K562 (cell line): ENCODE measurements around the gene PRMT7. TPM values are rescaled to one million over a fixed set of nuclear protein-coding genes. Genes with fewer than 3 reads are reported as not detected.

ENCODE experiments used
- ATAC-seq: fragments of 200-7000 bp; cut with Tn5 transposase; 3 replicates; pipeline ENCODE4 v1.9.1; 2020; ENCODE audit warnings: moderate library complexity
- BruUV-seq: library from RNA; stranded (reverse); fragments of 400-500 nt; replicated peaks from 2 replicates; lab custom pipeline; 2021; lab: Mats Ljungman, UMichigan
- CTCF ChIA-PET: fragments of 300-600 bp; formaldehyde crosslinking; extraction: SDS; loops from one replicate; lab custom pipeline; 2021; ENCODE audit warnings: low intra/inter-chr PET ratio; lab: Yijun Ruan, JAX
- POLR2A ChIA-PET: fragments of 300-600, 350-650 bp; sonication (Branson Sonifier 250); formaldehyde crosslinking; extraction: SDS; loops from one replicate; lab custom pipeline; 2021; ENCODE audit warnings: antibody characterized with exemption, inconsistent platforms; lab: Yijun Ruan, JAX
- DNase-seq, 4 experiments: peaks; one replicate each; pipeline versions ENCODE4 v3.0.0 to v3.0.0-alpha.2; 2011 to 2018; ENCODE audit warnings: low spot score in 3 of 4, mixed read lengths in 3 of 4; ENCODE audit errors: extremely low read depth in 1 of 4
- FAIRE-seq: peaks from 2 replicates; lab custom pipeline; 2011; peaks lifted over from hg19 to GRCh38; lab: Jason Lieb, UNC
- H2AFZ ChIP-seq: 2 replicates; pipeline ENCODE4 v1.6.0; 2011; ENCODE audit warnings: low read depth, low read length, control low read depth, inconsistent platforms
- H3K27ac ChIP-seq: fragments of 200-600 bp; 3 replicates; pipeline ENCODE4 v1.8.0; 2011; ENCODE audit warnings: low read depth, mild to moderate bottlenecking, control low read depth, inconsistent platforms, low read length, moderate library complexity, mixed read lengths; ENCODE audit errors: extremely low read depth
- H3K27me3 ChIP-seq, 2 experiments: fragments of 300-600 bp in 1 of 2; 2 replicates in 1 of 2; 3 replicates in 1 of 2; pipeline versions ENCODE4 v1.6.0 to v1.8.0; 2011; ENCODE audit warnings: inconsistent platforms in 2 of 2, low read length in 2 of 2, mild to moderate bottlenecking in 1 of 2, mixed read lengths in 1 of 2, moderate library complexity in 1 of 2; ENCODE audit not compliant: control insufficient read depth in 2 of 2, insufficient read depth in 2 of 2
- H3K36me3 ChIP-seq: fragments of 300-600 bp; 3 replicates; pipeline ENCODE4 v1.8.0; 2011; ENCODE audit warnings: mild to moderate bottlenecking, low read length, inconsistent platforms; ENCODE audit not compliant: control insufficient read depth, insufficient read depth
- H3K4me1 ChIP-seq, 2 experiments: fragments of 200-600 bp in 1 of 2; replicated peaks in 1 of 2; 2 replicates in 1 of 2; 3 replicates in 1 of 2; pipeline versions ENCODE4 v1.5.1 to v1.8.0; 2011; ENCODE audit warnings: inconsistent platforms in 2 of 2, low read length in 2 of 2, mild to moderate bottlenecking in 1 of 2, mixed read lengths in 1 of 2, moderate library complexity in 1 of 2; ENCODE audit not compliant: control insufficient read depth in 2 of 2, insufficient read depth in 2 of 2
- H3K4me2 ChIP-seq: 2 replicates; pipeline ENCODE4 v1.6.1; 2011; ENCODE audit warnings: low read length, control low read depth, inconsistent platforms, mixed read lengths; ENCODE audit not compliant: insufficient read depth
- H3K4me3 ChIP-seq: fragments of 200-600 bp; sonication (generic), shearing (Covaris generic); 2 replicates; pipeline ENCODE4 v1.5.1; 2016; ENCODE audit warnings: control low read depth, inconsistent platforms
- H3K79me2 ChIP-seq: fragments of 200-600 bp; 3 replicates; pipeline ENCODE4 v1.8.0; 2011; ENCODE audit warnings: low read length, inconsistent platforms; ENCODE audit not compliant: control insufficient read depth, insufficient read depth
- H3K9ac ChIP-seq, 2 experiments: 2 replicates each; pipeline versions ENCODE4 v1.6.0 to v1.6.1; 2011; ENCODE audit warnings: low read depth in 2 of 2, low read length in 2 of 2, control low read depth in 1 of 2, inconsistent platforms in 1 of 2, mild to moderate bottlenecking in 1 of 2, mixed read lengths in 1 of 2; ENCODE audit not compliant: insufficient read depth in 1 of 2
- H3K9me1 ChIP-seq: one replicate; pipeline ENCODE4 v1.6.0; 2011; ENCODE audit warnings: inconsistent platforms, mild to moderate bottlenecking, low read length, moderate library complexity; ENCODE audit not compliant: control insufficient read depth, insufficient read depth
- H3K9me3 ChIP-seq: replicated peaks from 2 replicates; pipeline ENCODE4 v1.5.1; 2011; ENCODE audit warnings: low read depth, low read length, inconsistent platforms; ENCODE audit not compliant: control insufficient read depth, insufficient read depth
- H4K20me1 ChIP-seq: replicated peaks from 2 replicates; pipeline ENCODE4 v1.6.1; 2011; ENCODE audit warnings: low read length, inconsistent platforms, mixed read lengths; ENCODE audit not compliant: control insufficient read depth, insufficient read depth
- DEAF1 ChIP-seq: fragments of 450-650 bp; formaldehyde crosslinking; IDR thresholded peaks from 2 replicates; pipeline ENCODE4 v1.4.0; 2020; ENCODE audit warnings: mild to moderate bottlenecking, moderate library complexity
- ESRRB ChIP-seq: fragments of 250-450 bp; sonication (Bioruptor Pico); IDR thresholded peaks from 2 replicates; pipeline ENCODE4 v1.5.0; 2020; ENCODE audit warnings: mild to moderate bottlenecking, moderate library complexity, borderline replicate concordance
- FOS ChIP-seq: IDR thresholded peaks from 3 replicates; pipeline ENCODE4 v1.6.1; 2011; ENCODE audit not compliant: insufficient read length; ENCODE audit errors: extremely low read depth
- HDGF ChIP-seq: fragments of 450-650 bp; IDR thresholded peaks from 2 replicates; pipeline ENCODE4 v1.6.1; 2016
- HIVEP1 ChIP-seq: fragments of 250-450 bp; sonication (Bioruptor Pico); IDR thresholded peaks from 2 replicates; pipeline ENCODE4 v1.4.0; 2020; ENCODE audit warnings: mild to moderate bottlenecking
- MBD1 ChIP-seq: fragments of 250-450 bp; sonication (Bioruptor Pico); IDR thresholded peaks from 2 replicates; pipeline ENCODE4 v1.8.0; 2022; ENCODE audit warnings: inconsistent platforms
- SMAD4 ChIP-seq: fragments of 250-450 bp; sonication (Bioruptor Pico); conservative IDR thresholded peaks from 2 replicates; pipeline ENCODE4 v1.8.0; 2021; ENCODE audit warnings: inconsistent platforms, mild to moderate bottlenecking, moderate library complexity
- TCF3 ChIP-seq: sonication (generic); formaldehyde crosslinking; IDR thresholded peaks from 2 replicates; pipeline ENCODE4 v1.4.0; 2020; ENCODE audit warnings: mild to moderate bottlenecking, missing genetic modification reagents
- ZKSCAN3 ChIP-seq: fragments of 250-450 bp; sonication (Bioruptor Pico); IDR thresholded peaks from 2 replicates; pipeline ENCODE4 v1.4.0; 2020
- WGBS: fragments of 100-300 bp; shearing (Covaris generic); methylation state at CpG from one replicate; pipeline ENCODE4 v1.1.6; 2016; ENCODE audit warnings: low coverage, mixed read lengths; ENCODE audit not compliant: insufficient coverage; ENCODE audit errors: missing lambda C conversion rate; 5-methylcytosine and 5-hydroxymethylcytosine counted together
- in situ Hi-C: fragments of 300-500 bp; cut with MboI; formaldehyde crosslinking; loops from 4 replicates; pipeline ENCODE4 v1.15.0; 2018; ENCODE audit warnings: inconsistent platforms, mixed read lengths
- intact Hi-C: fragments of 100-400 bp; cut with micrococcal nuclease; formaldehyde crosslinking; loops from 2 replicates; pipeline ENCODE4 v1.14.2; 2022
- polyA plus RNA-seq, 8 experiments: library from polyadenylated mRNA; depleted of rRNA in 4 of 8; stranded (reverse) in 5 of 8; unstranded in 3 of 8; fragments of >200 nt; fragmentation: Nextera tagmentation in 2 of 8; fragmentation: Illumina TruSeq in 1 of 8; extraction: Ambion mirVana in 2 of 8; extraction: Trizol in 1 of 8; gene quantifications; 2 replicates each; pipeline versions ENCODE4 v1.2.1 to v1.2.3, GENCODE V29; 2011 to 2014; ENCODE audit warnings: inconsistent platforms in 1 of 8, missing spikeins in 1 of 8
- total RNA-seq, 7 experiments: library from RNA; depleted of rRNA in 6 of 7; stranded (reverse); fragments of >200 nt in 6 of 7; fragmentation: Illumina TruSeq in 2 of 7; extraction: Trizol in 2 of 7; gene quantifications; 2 replicates each; pipeline versions ENCODE4 v1.2.1 to v1.2.3, GENCODE V29; 2011 to 2021; ENCODE audit warnings: low replicate concordance in 1 of 7

PRMT7 gene
- total and polyA plus RNA-seq, 9 of the 15 experiments (the other 6 are each of a cell fraction or from before 2014, with no cell fraction given), result 6.4 to 88.8 (median 73.1) TPM

GRCh38 chr16:68289202-68289601, 21.6 kb upstream of the PRMT7 start:
- no peak overlapping the region; the same call in none of the 2 replicates for H3K4me2 ChIP-seq
- no TSS peak for BruUV-seq
- ATAC-seq (peak; percentile 24), DNase-seq (no peak), FAIRE-seq (no peak)
- no peak overlapping the region for H3K4me3 ChIP-seq
- peak overlapping the region; percentile 62; the same call in 2 of the 3 replicates for H3K27ac ChIP-seq
- peaks cover 14 to 26% of the 10 kb centered on the region in 2 experiments for H3K4me1 ChIP-seq
- H3K36me3 ChIP-seq, result peaks cover 80% of the 10 kb centered on the region
- peaks cover 7% of the 10 kb centered on the region; the same call in 1 of the 2 replicates for H4K20me1 ChIP-seq
- ChIA-PET POLR2A (interaction anchor here (0.7 to 3.4 kb wide), 6 partner anchors 10 to 49 kb away, joined by 3 to 27 read pairs (median 6); partner anchors contain the start of genes PRMT7 and SLC7A6OS), CTCF (no interaction called here)
- intact Hi-C loops (no loop called here), in situ Hi-C loops (no loop called here)
- peaks cover 24% of the 10 kb centered on the region for H3K79me2 ChIP-seq
- peak overlapping the region; percentile 34 to 45; a peak in 2 of 4 replicates for H3K9ac ChIP-seq
- no peak overlapping the region for H2AFZ ChIP-seq
- H3K9me1 ChIP-seq, result no peaks in the 10 kb centered on the region
- H3K9me3 ChIP-seq, result no peaks in the 10 kb centered on the region
- WGBS, result 60% methylated on average over 1 of the region's 2 CpGs
- no peaks in the 10 kb centered on the region for H3K27me3 ChIP-seq
- TF ChIP-seq DEAF1 (CRISPR knock-in tag), result no peak
- no peak for TF ChIP-seq HIVEP1 (CRISPR knock-in tag)
- peak; percentile 5; the same call in 1 of the 2 replicates for TF ChIP-seq HDGF
- no peak for TF ChIP-seq ESRRB (CRISPR knock-in tag)
- no peak for TF ChIP-seq SMAD4
- no peak for TF ChIP-seq MBD1 (CRISPR knock-in tag)
- no peak for TF ChIP-seq TCF3 (CRISPR knock-in tag)
- TF ChIP-seq ZKSCAN3 (CRISPR knock-in tag), result peak; percentile 63; the same call in 1 of the 2 replicates
- no peak for TF ChIP-seq FOS
